HG03045 (cell line): Measurements from ENCODE around the gene CPNE7.
"Not testable (repeated sequence)": the region's sequence is repeated elsewhere in the genome, so short reads cannot be mapped to it uniquely, and the experiment has no call there.

Source experiments
- ATAC-seq: cut with Tn5 transposase; IDR thresholded peaks from one replicate; pipeline ENCODE4 v1.9.1; 2021; ENCODE audit warnings: mild to moderate bottlenecking, moderate library complexity; ENCODE audit not compliant: unreplicated experiment

CPNE7 gene

GRCh38 chr16:89582614-89583196, 7.1 kb downstream of the CPNE7 start:
- ATAC-seq, result no peak

- ATAC-seq, result no peak
Observed at GRCh38 chr16:89583197-89583894, 7.8 kb downstream of the CPNE7 start.

GRCh38 chr16:89583895-89584644, 8.5 kb downstream of the CPNE7 start:
- ATAC-seq, result no peak

GRCh38 chr16:89584768-89585549, 9.4 kb downstream of the CPNE7 start:
- no peak for ATAC-seq

- no peak for ATAC-seq
Observed at GRCh38 chr16:89586218-89586617, 10.7 kb downstream of the CPNE7 start.

- no peak for ATAC-seq
Observed at GRCh38 chr16:89586853-89587252, 11.3 kb downstream of the CPNE7 start.

GRCh38 chr16:89587676-89588075, 12.1 kb downstream of the CPNE7 start:
- not testable (repeated sequence) for ATAC-seq

GRCh38 chr16:89588413-89589109, 13.0 kb downstream of the CPNE7 start:
- no peak for ATAC-seq

GRCh38 chr16:89589241-89589926, 13.8 kb downstream of the CPNE7 start:
- ATAC-seq, result no peak

- ATAC-seq, result no peak
Observed at GRCh38 chr16:89593841-89594240, 18.3 kb downstream of the CPNE7 start.

GRCh38 chr16:89595330-89596060, 19.9 kb downstream of the CPNE7 start:
- ATAC-seq, result no peak

- no peak for ATAC-seq
Observed at GRCh38 chr16:89596061-89596689, 20.6 kb downstream of the CPNE7 start.

GRCh38 chr16:89596957-89597649, 21.5 kb downstream of the CPNE7 start:
- no peak for ATAC-seq

GRCh38 chr16:89598199-89598598, 22.6 kb downstream of the CPNE7 start:
- no peak for ATAC-seq

- ATAC-seq, result no peak
Observed at GRCh38 chr16:89599451-89599858, 23.9 kb downstream of the CPNE7 start.

GRCh38 chr16:89599902-89600301, 24.3 kb downstream of the CPNE7 start:
- no peak for ATAC-seq

GRCh38 chr16:89600427-89600826, 24.9 kb downstream of the CPNE7 start:
- ATAC-seq, result no peak

- ATAC-seq, result no peak
Observed at GRCh38 chr16:89600956-89601355, 25.4 kb downstream of the CPNE7 start.
